GM12875 (cell line): ENCODE data around the gene LSAMP.

Source experiments
- H3K4me3 ChIP-seq: one replicate; pipeline ENCODE4 v1.5.1; 2011; ENCODE audit warnings: low read depth, low read length, control low read depth
- CTCF ChIP-seq: IDR thresholded peaks from 2 replicates; pipeline ENCODE4 v1.5.1; 2011; ENCODE audit warnings: low read depth, mild to moderate bottlenecking, control low read depth, inconsistent platforms, low read length, moderate library complexity, borderline replicate concordance; ENCODE audit not compliant: insufficient read depth

Gene LSAMP

GRCh38 chr3:116020495-116020894, 424.8 kb downstream of the LSAMP start:
- TF ChIP-seq CTCF, result no peak
- H3K4me3 ChIP-seq, result no peak overlapping the region

- H3K4me3 ChIP-seq, result no peak overlapping the region
- no peak for TF ChIP-seq CTCF
These were observed 426.0 kb downstream of the LSAMP start for GRCh38 chr3:116019254-116019763.

GRCh38 chr3:116018646-116019045, 426.6 kb downstream of the LSAMP start:
- TF ChIP-seq CTCF, result no peak
- H3K4me3 ChIP-seq, result no peak overlapping the region

- H3K4me3 ChIP-seq, result no peak overlapping the region
- TF ChIP-seq CTCF, result no peak
These were observed 429.4 kb downstream of the LSAMP start for GRCh38 chr3:116015931-116016330.

- TF ChIP-seq CTCF, result no peak
- H3K4me3 ChIP-seq, result no peak overlapping the region
These were observed 438.3 kb downstream of the LSAMP start for GRCh38 chr3:116007000-116007399.

- H3K4me3 ChIP-seq, result no peak overlapping the region
- no peak for TF ChIP-seq CTCF
These were observed 439.9 kb downstream of the LSAMP start for GRCh38 chr3:116005404-116005803.

GRCh38 chr3:116002235-116002634, 443.1 kb downstream of the LSAMP start:
- no peak overlapping the region for H3K4me3 ChIP-seq
- TF ChIP-seq CTCF, result no peak
